H9 (cell line): ENCODE results near the gene CACNG5. TPM values are rescaled to one million over a fixed set of nuclear protein-coding genes. Genes with fewer than 3 reads are reported as not detected.

Source experiments
- DNase-seq: peaks from one replicate; pipeline ENCODE4 v3.0.0-alpha.2; 2017
- H2AFZ ChIP-seq: one replicate; pipeline ENCODE4 v1.6.1; 2013; ENCODE audit warnings: mild to moderate bottlenecking, low read length, control low read depth, moderate library complexity
- H2AK5ac ChIP-seq: 2 replicates; pipeline ENCODE4 v1.6.1; 2013; ENCODE audit warnings: low read length, control low read depth, mixed read lengths; ENCODE audit not compliant: insufficient read length
- H2BK120ac ChIP-seq: one replicate; pipeline ENCODE4 v1.6.1; 2013; ENCODE audit warnings: low read depth, mild to moderate bottlenecking, low read length, control low read depth, inconsistent platforms; ENCODE audit not compliant: poor library complexity, severe bottlenecking
- H2BK12ac ChIP-seq: 2 replicates; pipeline ENCODE4 v1.6.1; 2013; ENCODE audit warnings: low read length, control low read depth, mixed read lengths, low read depth; ENCODE audit not compliant: insufficient read length
- H2BK15ac ChIP-seq: 2 replicates; pipeline ENCODE4 v1.6.1; 2013; ENCODE audit warnings: low read depth, low read length, control low read depth
- H2BK20ac ChIP-seq: one replicate; pipeline ENCODE4 v1.6.1; 2013; ENCODE audit warnings: low read depth, mild to moderate bottlenecking, low read length, control low read depth, inconsistent platforms; ENCODE audit not compliant: poor library complexity, severe bottlenecking
- H2BK5ac ChIP-seq: 2 replicates; pipeline ENCODE4 v1.6.1; 2013; ENCODE audit warnings: low read length, control low read depth, mixed read lengths; ENCODE audit not compliant: insufficient read length
- H3K14ac ChIP-seq: 2 replicates; pipeline ENCODE4 v1.6.1; 2013; ENCODE audit warnings: low read length, control low read depth; ENCODE audit not compliant: insufficient read depth
- H3K18ac ChIP-seq: 2 replicates; pipeline ENCODE4 v1.6.1; 2013; ENCODE audit warnings: low read depth, mild to moderate bottlenecking, mixed read lengths, low read length, control low read depth; ENCODE audit not compliant: insufficient read length
- H3K23ac ChIP-seq: 2 replicates; pipeline ENCODE4 v1.6.1; 2013; ENCODE audit warnings: low read length, control low read depth, mixed read lengths, low read depth; ENCODE audit not compliant: insufficient read length
- H3K23me2 ChIP-seq: 2 replicates; pipeline ENCODE4 v1.6.1; 2013; ENCODE audit warnings: low read depth, mild to moderate bottlenecking, mixed read lengths, low read length, control low read depth; ENCODE audit not compliant: insufficient read length, poor library complexity, severe bottlenecking
- H3K27ac ChIP-seq: 2 replicates; pipeline ENCODE4 v1.5.1; 2013; ENCODE audit warnings: low read length, control low read depth, mixed read lengths, low read depth; ENCODE audit not compliant: insufficient read length
- H3K27me3 ChIP-seq: 2 replicates; pipeline ENCODE4 v1.6.1; 2013; ENCODE audit warnings: low read length, control low read depth, inconsistent platforms; ENCODE audit not compliant: insufficient read depth
- H3K4ac ChIP-seq: 2 replicates; pipeline ENCODE4 v1.6.1; 2013; ENCODE audit warnings: low read depth, mild to moderate bottlenecking, control low read depth, inconsistent platforms, low read length, moderate library complexity
- H3K4me1 ChIP-seq: 2 replicates; pipeline ENCODE4 v1.6.1; 2013; ENCODE audit warnings: low read length, control low read depth, inconsistent platforms; ENCODE audit not compliant: insufficient read depth
- H3K4me2 ChIP-seq: 2 replicates; pipeline ENCODE4 v1.6.1; 2013; ENCODE audit warnings: low read length, control low read depth, mixed read lengths; ENCODE audit not compliant: insufficient read length, insufficient read depth
- H3K56ac ChIP-seq: 2 replicates; pipeline ENCODE4 v1.6.1; 2013; ENCODE audit warnings: low read depth, mild to moderate bottlenecking, mixed read lengths, low read length, control low read depth; ENCODE audit not compliant: insufficient read length
- H3K79me1 ChIP-seq: 2 replicates; pipeline ENCODE4 v1.6.1; 2013; ENCODE audit warnings: low read depth, mild to moderate bottlenecking, moderate library complexity, low read length, control low read depth, inconsistent platforms; ENCODE audit not compliant: insufficient read depth, poor library complexity, severe bottlenecking
- H3K79me2 ChIP-seq: 2 replicates; pipeline ENCODE4 v1.6.1; 2013; ENCODE audit warnings: low read length, control low read depth, inconsistent platforms; ENCODE audit not compliant: insufficient read depth
- H3K9ac ChIP-seq: 2 replicates; pipeline ENCODE4 v1.6.1; 2013; ENCODE audit warnings: low read length, control low read depth, mixed read lengths; ENCODE audit not compliant: insufficient read length; ENCODE audit errors: extremely low read depth
- H3K9me3 ChIP-seq: one replicate; pipeline ENCODE4 v1.6.1; 2013; ENCODE audit warnings: low read depth, low read length, inconsistent platforms; ENCODE audit not compliant: control insufficient read depth
- H3T11ph ChIP-seq: one replicate; pipeline ENCODE4 v1.6.1; 2013; ENCODE audit warnings: mild to moderate bottlenecking, low read length, control low read depth, inconsistent platforms
- H4K20me1 ChIP-seq: one replicate; pipeline ENCODE4 v1.6.1; 2013; ENCODE audit not compliant: control insufficient read depth, insufficient read length, insufficient read depth
- H4K5ac ChIP-seq: 2 replicates; pipeline ENCODE4 v1.6.1; 2013; ENCODE audit warnings: low read depth, mild to moderate bottlenecking, mixed read lengths, low read length, control low read depth; ENCODE audit not compliant: insufficient read length
- H4K8ac ChIP-seq: replicated peaks from 2 replicates; pipeline ENCODE4 v1.6.1; 2013; ENCODE audit warnings: low read length, control low read depth, mixed read lengths, low read depth; ENCODE audit not compliant: insufficient read length
- H4K91ac ChIP-seq: 2 replicates; pipeline ENCODE4 v1.6.1; 2013; ENCODE audit warnings: low read depth, mild to moderate bottlenecking, moderate library complexity, mixed read lengths, low read length, control low read depth; ENCODE audit not compliant: insufficient read length
- H3K27ac Mint-ChIP-seq, 3 experiments: 2 replicates in 2 of 3; 3 replicates in 1 of 3; pipeline ENCODE4 v1.8.0; 2020 to 2021; ENCODE audit warnings: mixed read lengths in 3 of 3, mild to moderate bottlenecking in 1 of 3, moderate library complexity in 1 of 3
- H3K27me3 Mint-ChIP-seq: 2 replicates; pipeline ENCODE4 v1.8.0; 2021; ENCODE audit warnings: low read depth, mild to moderate bottlenecking, moderate library complexity, mixed read lengths
- H3K36me3 Mint-ChIP-seq, 3 experiments: 2 replicates in 2 of 3; 3 replicates in 1 of 3; pipeline ENCODE4 v1.8.0; 2020 to 2021; ENCODE audit warnings: low read depth in 3 of 3, mixed read lengths in 3 of 3; ENCODE audit not compliant: insufficient read depth in 1 of 3
- H3K4me1 Mint-ChIP-seq, 2 experiments: 2 replicates each; pipeline ENCODE4 v1.8.0; 2020; ENCODE audit warnings: mixed read lengths in 2 of 2
- H3K4me3 Mint-ChIP-seq, 2 experiments: 2 replicates in 1 of 2; 3 replicates in 1 of 2; pipeline ENCODE4 v1.8.0; 2020 to 2021; ENCODE audit warnings: mild to moderate bottlenecking in 2 of 2, mixed read lengths in 2 of 2, moderate library complexity in 1 of 2
- H3K9me3 Mint-ChIP-seq, 2 experiments: 2 replicates in 1 of 2; 3 replicates in 1 of 2; pipeline ENCODE4 v1.8.0; 2020; ENCODE audit warnings: mild to moderate bottlenecking in 2 of 2, mixed read lengths in 2 of 2, moderate library complexity in 1 of 2
- WGBS: extraction: QIAGEN DNeasy Blood & Tissue Kit; methylation state at CpG from one replicate; pipeline ENCODE4 v1.1.7; 2013; ENCODE audit warnings: missing lambda C conversion rate, low lambda C conversion rate, mixed read lengths; ENCODE audit not compliant: insufficient read length; ENCODE audit errors: extremely low coverage; 5-methylcytosine and 5-hydroxymethylcytosine counted together
- total RNA-seq: library from RNA; stranded (reverse); gene quantifications from 2 replicates; pipeline ENCODE4 v1.2.1, GENCODE V29; 2021
- TF ChIP-seq, protein P1 (sequence below): fragments of 200-600 bp; sonication (generic); conservative IDR thresholded peaks from 3 replicates; pipeline ENCODE4 v1.8.0; 2021; ENCODE audit warnings: antibody characterized with exemption, mild to moderate bottlenecking

CACNG5 gene
- total RNA-seq, 1 experiment from 2014 or later: 1.6 TPM

DNA sequence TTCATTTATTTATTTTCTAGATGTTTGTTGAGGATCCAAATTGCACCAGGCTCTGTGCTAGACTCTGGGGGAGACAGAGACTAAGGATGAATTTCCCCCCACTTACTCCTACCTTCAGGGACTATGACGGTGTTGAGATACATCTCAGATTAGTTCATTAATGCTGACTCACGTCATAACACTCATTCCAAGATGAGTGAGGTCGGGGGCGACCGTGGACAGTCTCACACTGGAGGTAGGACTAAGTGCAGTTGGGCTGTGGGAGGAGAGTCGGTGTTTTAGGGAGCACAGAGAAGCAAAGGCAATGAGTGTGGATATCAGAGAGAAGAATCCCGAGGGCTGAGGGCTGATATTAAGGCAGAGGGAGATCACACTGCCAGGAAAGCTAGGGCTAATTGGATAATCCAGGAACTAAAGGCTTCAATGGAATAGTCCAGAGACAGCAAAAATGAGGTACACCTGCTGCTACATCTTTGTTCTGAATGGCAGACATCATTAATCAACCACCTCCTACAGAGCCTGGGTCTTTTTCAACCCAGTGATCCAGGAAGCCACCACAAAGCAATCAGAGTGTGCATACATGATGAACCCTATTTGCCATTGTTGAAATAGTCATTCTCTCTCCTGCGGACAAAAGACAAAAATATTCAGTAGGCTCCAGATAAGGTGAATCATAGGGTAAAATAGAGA is 91.0 kb downstream of the CACNG5 start:
- WGBS: no CpG with 5 or more reads among the region's 8 CpGs
- no peaks in the 10 kb centered on the region for H3K79me1 ChIP-seq
- no peak overlapping the region for H3K56ac ChIP-seq
- H2AK5ac ChIP-seq: no peak overlapping the region
- Mint-ChIP-seq H3K4me3 (no peak overlapping the region), H3K9me3 (peaks cover 2 to 4% of the 10 kb centered on the region in 2 experiments; a peak in 4 of 5 replicates), H3K4me1 (peaks cover 6% of the 10 kb centered on the region in 2 experiments), H3K36me3 (no peaks in the 10 kb centered on the region; a peak in 1 of 7 replicates), H3K27me3 (peaks cover 8% of the 10 kb centered on the region), H3K27ac (no peak overlapping the region)
- TF ChIP-seq, protein P1, sequence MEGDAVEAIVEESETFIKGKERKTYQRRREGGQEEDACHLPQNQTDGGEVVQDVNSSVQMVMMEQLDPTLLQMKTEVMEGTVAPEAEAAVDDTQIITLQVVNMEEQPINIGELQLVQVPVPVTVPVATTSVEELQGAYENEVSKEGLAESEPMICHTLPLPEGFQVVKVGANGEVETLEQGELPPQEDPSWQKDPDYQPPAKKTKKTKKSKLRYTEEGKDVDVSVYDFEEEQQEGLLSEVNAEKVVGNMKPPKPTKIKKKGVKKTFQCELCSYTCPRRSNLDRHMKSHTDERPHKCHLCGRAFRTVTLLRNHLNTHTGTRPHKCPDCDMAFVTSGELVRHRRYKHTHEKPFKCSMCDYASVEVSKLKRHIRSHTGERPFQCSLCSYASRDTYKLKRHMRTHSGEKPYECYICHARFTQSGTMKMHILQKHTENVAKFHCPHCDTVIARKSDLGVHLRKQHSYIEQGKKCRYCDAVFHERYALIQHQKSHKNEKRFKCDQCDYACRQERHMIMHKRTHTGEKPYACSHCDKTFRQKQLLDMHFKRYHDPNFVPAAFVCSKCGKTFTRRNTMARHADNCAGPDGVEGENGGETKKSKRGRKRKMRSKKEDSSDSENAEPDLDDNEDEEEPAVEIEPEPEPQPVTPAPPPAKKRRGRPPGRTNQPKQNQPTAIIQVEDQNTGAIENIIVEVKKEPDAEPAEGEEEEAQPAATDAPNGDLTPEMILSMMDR: no peak
- no peak overlapping the region for H2BK120ac ChIP-seq
- no peaks in the 10 kb centered on the region for H3K79me2 ChIP-seq
- H4K5ac ChIP-seq: no peak overlapping the region
- no peak overlapping the region for H3K4ac ChIP-seq
- H4K91ac ChIP-seq: no peak overlapping the region
- no peak overlapping the region for H3K14ac ChIP-seq
- no peak overlapping the region for H3K23ac ChIP-seq
- H2BK12ac ChIP-seq: no peak overlapping the region
- H2BK20ac ChIP-seq: no peak overlapping the region
- no peak overlapping the region for H3K4me2 ChIP-seq
- H3K23me2 ChIP-seq: no peaks in the 10 kb centered on the region
- no peak overlapping the region for H2BK15ac ChIP-seq
- H3T11ph ChIP-seq: no peak overlapping the region
- no peaks in the 10 kb centered on the region for H4K20me1 ChIP-seq
- no peak for DNase-seq
- no peaks in the 10 kb centered on the region for H3K27me3 ChIP-seq
- H3K9ac ChIP-seq: no peak overlapping the region
- no peaks in the 10 kb centered on the region for H3K4me1 ChIP-seq
- no peak overlapping the region for H4K8ac ChIP-seq
- no peak overlapping the region for H2AFZ ChIP-seq
- no peak overlapping the region for H3K27ac ChIP-seq
- H3K18ac ChIP-seq: no peak overlapping the region
- no peak overlapping the region for H2BK5ac ChIP-seq
- no peaks in the 10 kb centered on the region for H3K9me3 ChIP-seq
